ENCODE results near the gene KDM5D.

KDM5D gene

DNA sequence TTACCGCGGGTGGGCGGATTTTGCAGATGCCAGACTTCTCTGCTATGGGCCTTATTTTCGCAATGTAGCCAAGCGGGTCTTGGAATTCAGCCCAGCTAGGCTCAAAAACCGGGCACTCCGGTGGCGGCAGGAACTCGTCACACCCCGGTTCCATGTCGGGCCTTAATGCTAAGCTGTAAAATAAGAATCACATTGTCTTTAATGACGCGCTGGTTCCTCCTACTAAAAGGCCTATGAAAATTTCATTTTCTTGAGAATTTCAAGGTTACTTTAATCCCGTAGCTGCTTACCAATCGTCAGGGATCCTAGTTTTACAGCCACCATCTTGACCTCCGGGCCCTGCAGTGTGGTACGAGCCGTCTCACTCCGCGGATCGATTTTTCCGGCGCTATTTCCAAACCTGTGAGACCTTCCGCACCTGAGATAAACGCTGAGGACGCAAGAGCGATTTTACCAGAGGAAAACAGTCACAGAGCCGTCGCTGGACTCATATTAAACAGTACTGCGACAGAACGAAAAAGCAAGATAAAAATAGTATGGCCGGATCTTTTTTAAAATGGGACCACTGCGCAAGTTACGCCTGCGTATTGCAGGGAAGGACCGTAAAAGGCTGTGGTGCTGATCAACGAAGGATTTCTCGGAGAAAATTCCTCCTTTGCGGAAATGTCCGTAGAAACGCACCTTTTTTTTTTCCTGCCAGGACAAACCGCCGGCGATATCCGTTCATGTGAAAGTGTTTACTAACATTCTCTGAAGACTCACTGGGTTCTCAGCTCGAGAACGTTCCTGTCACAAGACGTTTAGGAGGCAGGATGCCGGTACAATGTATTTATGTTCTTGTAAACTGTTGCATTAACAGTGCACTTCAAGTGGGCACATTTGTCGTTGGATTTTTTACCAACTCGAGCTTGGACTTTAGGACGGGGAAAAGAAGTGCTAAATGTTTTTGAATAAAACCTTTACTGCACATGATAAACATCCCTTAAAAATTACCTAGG lies at the start of gene KDM5D:
TSS of gene KDM5D (minus strand) at position 346 of the 998 bp plus-strand sequence. CDS start at position 154, 192 bp downstream.
- peak; percentile 66 for DNase-seq (ENCODE audit: low spot score)

DNA sequence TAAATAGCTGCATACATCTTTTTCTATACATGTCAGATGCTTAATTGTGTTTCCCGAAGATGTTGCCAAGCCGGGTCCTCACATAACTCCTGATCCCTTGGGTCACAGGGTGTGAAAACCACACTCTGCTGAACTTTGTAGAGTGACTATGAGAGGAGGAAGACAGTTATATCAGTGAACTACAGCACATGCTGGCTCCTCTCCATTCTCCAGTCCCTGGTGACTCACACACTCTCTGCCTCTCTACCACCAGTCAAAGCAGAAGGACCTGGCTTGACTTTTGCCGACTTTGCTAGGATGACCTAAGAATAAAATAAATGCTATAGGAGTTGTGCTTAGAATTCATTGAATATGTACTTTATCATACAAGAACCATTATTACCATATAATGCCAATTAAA lies 23.8 kb upstream of the KDM5D start:
- no peak for DNase-seq (ENCODE audit: low spot score)

DNA sequence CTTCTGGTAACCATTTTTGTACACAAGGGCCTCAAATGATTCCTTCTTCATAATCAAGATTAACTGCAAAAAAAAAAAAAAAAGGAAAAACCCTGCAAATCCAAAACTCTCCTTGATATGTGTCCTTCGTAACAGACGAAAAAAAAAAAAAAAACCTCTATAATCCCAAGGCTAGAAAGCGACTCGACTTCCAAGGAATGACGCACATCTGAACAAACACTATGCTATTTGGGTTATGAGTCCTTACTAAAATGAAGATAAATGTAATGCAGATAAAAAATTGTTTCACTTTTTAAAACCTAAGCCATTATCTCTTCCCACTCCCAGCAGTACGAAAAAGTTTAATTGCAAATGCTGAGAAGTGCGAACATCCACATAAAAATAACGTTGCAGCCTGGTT lies 1.2 kb downstream of the KDM5D start:
- no peak for DNase-seq (ENCODE audit: low spot score)

DNA sequence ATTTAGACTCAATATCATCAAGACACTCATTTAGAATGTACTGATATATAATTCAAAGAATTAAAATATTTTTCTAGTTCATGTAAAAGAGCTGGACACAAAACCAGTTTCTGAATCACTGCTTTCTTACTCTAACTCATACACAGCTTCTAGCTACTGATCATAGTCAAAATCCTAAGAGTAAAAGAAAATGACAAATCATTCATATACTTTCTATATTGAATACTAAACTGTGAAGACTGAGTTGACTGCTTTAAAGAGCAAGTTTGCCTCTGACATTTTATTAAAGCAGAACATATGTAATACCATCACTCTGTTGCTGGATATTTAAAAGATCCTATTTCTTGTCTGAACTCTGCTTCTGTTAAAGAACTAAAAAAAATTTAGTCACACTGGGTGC lies 2.4 kb downstream of the KDM5D start:
- DNase-seq (ENCODE audit: low spot score), result no peak

DNA sequence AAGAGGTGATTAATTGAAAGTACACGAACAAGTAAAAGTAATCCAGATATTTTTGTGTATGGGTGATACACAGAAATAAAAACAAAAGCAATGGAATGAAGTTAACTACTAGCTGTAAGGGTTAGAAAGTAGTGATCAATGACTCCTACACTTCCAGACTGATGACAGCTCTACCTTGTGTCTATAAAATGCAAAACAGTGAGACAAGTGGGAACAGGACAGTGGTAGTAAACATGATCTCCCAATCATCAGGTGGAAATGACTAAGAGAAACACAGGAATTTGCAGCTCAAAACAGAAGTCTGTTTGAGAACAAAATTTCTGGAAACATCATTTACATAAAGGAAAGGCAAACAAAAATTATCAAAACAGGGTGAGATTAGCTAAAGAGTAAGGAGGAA lies 10.1 kb downstream of the KDM5D start:
- no peak for DNase-seq (ENCODE audit: low spot score)

DNA sequence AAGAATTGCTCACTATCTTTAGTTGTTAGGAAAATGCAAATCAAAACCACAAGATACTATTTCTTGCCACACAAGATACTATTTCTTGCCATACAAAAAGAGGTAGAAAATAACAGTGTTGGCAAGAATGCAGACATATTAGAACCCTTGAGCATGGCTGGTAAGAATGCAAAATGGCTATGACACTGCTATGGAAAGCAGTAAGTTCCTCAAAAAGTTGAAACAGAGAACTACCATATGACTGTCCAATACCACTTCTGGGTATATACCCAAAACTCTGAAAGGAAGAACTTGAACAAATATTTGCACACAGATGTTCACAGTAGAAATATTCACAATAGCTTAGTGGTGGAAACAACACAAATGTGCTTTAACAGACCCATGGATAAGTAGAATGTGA lies 26.6 kb downstream of the KDM5D start:
- no peak for DNase-seq (ENCODE audit: low spot score)

DNA sequence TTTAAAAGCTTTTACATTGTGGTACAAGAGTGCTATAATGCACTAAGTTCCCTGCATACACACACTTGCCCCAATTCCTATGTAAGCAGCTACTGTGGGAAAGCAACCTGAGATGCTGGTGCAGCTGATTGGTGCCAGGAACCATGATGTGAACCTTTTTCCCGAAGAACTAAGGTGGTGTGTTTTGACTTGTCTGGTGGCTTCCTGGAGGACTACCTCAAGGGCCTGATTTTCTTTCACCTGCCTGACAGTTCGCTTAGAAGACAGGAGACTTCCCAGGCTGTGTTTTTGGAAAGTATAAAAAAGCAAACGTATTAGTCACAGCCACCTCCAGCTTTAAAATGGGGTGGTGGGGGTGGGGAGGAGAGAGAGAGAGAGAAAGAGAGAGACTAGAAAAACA lies 27.4 kb downstream of the KDM5D start:
- DNase-seq (ENCODE audit: low spot score), result no peak

DNA sequence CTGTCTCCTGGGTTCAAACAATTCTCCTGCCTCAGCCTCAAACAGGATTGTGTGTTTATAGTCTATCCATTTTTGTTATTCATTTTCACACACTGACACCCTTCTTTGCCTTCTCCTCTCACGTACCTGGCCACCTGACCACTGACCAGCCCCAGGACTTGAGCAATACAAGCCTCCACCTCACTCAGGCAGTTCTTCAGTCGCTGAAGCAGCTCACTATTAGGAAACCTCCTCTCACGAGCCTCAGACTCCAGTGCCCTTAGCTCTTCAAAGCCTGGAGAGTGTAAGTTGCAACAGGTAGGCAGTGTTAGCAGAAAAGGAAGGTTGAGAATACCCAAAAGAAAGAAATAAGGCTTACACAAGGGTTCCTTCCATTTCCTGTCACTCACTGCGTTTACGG lies 29.3 kb downstream of the KDM5D start:
- DNase-seq (ENCODE audit: low spot score), result no peak

DNA sequence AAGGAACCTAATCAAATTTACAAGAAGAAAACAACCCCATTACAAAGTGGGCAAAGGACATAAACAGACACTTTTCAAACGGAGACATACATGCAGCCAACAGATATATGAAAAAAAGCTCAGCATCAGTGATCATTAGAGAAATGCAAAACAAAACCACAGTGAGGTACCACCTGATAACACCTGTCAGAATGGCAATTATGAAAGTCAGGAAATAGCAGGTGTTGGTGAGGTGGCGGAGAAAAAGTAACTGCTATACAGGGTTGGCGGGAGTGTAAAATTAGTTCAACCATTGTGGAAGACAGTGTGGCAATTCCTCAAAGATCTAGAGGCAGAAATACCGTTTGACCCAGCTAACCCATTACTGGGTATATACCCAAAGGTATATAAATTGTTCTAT lies 31.1 kb downstream of the KDM5D start:
- DNase-seq (ENCODE audit: low spot score), result no peak

DNA sequence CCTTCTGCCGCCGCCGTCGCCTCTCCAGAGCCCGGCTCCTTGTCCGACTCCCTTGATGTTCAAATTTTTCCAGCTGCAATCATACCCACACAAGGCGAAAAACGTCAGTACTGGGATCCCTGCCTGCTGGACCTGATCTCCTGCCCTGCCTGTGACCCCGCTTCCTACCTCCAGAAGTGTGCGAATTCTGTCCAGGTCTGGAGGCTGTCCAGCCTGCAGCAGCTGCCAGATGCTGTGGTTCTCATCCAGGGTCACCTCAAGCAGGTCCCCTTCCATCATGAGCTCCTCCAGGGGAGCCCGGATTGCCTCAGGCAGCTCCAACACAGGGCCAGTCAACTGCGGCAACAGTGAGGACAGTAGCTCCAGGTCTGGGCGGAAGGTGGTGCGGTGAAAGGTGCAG lies 38.3 kb downstream of the KDM5D start:
- DNase-seq (ENCODE audit: low spot score), result no peak

DNA sequence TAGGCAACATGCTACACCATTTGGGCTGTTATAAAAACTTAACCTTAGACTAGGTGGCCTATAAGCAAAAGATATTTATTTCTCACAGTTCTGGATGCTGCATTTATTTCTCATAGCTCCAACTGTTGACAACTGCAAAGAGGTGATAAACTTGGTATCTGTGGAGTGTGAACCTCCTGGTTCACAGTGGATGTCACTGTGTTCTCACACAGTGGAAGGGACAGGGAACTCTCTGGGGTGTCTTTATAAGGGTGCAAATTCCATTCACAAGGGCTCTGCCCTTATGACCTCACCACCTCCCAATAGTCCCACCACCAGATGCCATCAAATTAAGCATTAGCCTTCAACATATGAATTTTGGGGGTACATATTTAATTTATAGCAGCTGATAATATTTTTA lies 46.0 kb downstream of the KDM5D start:
- DNase-seq (ENCODE audit: low spot score), result no peak

DNA sequence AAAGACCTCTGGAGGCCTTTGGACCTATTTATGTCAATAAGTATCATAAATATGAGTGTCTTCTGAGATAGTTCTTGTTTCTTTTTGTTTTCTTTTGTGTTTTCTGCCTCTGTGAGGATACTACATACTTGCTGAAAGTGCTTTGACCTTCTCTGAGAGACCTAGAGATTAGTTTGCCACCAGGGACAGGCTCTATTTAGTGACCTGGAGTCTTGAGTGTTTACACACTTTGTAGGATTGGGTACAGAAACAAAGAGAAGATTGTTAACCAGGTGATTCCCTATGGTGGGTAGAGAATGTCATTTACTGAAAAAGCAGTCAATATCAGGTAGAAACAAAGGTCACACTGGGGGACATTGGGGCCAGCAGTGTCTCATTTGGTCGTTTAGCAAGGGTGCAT lies 63.7 kb downstream of the KDM5D start:
- DNase-seq (ENCODE audit: low spot score), result no peak
